GM21447 (cell line): ENCODE results near the gene SLC25A1.
"Not testable (repeated sequence)": the region's sequence is repeated elsewhere in the genome, so short reads cannot be mapped to it uniquely, and the experiment has no call there.

ENCODE experiments used
- ATAC-seq: cut with Tn5 transposase; IDR thresholded peaks from one replicate; pipeline ENCODE4 v1.9.1; 2021; ENCODE audit not compliant: unreplicated experiment

The SLC25A1 gene

DNA sequence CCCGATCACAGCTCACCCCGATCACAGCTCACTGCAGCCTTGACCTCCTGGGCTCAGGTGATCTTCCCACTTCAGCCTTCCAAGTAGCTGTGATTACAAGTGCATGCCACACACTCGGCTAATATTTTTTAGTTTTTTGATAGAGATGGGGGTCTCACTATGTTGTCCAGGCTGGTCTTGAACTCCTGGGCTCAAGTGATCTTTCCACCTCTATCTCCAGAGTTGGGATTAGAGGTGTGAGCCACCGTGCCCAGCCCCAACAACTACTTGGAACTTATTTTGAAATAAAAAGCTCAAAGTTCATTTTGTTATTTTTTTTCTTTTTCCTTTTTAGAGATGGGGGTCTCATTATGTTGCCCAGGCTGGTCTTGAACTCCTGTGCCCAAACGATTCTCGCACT lies 27.8 kb upstream of the SLC25A1 start:
- no peak for ATAC-seq

DNA sequence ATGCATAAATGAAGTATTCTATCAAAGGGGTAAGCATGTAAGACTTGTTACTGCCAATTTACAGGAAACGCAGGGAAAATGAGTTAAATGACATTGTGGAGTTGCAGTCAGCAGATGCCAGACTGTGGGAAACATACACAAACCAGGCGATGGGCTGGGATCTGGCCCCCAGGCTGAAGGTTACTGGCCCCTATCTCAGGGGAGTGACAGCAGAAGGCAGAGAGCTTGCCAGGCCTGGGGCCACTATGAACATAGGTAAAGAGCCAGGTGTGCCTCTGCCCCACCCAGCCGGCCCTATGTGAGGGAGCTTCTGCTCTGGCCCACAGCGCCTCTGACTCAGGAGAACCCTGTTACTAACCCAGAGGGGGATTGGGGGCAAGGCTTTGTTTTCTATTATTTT lies 26.1 kb upstream of the SLC25A1 start:
- no peak for ATAC-seq

DNA sequence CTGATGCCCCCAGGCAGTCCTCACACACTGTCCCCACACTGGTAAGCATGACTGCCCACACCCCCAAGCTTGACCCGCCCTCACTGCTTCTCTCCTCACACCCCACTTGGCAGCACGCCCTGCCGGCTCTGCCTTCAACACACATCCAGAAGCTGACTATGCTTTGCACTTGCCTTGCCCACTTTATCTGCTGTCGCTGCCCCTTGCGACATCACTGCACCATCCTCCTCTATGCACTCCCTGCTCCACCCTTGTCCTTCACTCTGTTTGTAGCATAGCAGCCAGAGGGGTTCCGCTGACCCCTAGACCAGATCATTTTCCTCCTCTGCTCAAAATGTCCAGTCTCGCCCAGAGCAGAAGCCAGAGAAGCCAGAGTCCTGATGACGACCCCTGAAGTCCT lies 25.3 kb upstream of the SLC25A1 start:
- no peak for ATAC-seq

DNA sequence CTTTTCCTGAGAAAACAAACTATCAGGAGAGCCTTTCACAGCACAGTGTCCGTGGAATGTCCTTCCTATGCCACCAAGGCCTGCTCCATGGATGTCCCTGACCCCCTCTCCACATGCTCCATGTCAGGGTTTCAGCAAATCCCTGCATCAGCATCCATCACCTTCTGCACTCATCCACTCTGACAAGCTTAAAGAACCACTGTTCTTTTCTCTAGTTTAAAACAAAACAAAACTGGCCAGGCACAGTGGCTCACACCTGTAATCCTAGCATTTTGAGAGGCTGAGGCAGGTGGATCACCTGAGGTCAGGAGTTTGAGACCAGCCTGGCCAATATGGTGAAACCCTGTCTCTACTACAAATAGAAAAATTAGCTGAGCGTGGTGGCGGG lies 24.3 kb upstream of the SLC25A1 start:
- ATAC-seq = not testable (repeated sequence)

DNA sequence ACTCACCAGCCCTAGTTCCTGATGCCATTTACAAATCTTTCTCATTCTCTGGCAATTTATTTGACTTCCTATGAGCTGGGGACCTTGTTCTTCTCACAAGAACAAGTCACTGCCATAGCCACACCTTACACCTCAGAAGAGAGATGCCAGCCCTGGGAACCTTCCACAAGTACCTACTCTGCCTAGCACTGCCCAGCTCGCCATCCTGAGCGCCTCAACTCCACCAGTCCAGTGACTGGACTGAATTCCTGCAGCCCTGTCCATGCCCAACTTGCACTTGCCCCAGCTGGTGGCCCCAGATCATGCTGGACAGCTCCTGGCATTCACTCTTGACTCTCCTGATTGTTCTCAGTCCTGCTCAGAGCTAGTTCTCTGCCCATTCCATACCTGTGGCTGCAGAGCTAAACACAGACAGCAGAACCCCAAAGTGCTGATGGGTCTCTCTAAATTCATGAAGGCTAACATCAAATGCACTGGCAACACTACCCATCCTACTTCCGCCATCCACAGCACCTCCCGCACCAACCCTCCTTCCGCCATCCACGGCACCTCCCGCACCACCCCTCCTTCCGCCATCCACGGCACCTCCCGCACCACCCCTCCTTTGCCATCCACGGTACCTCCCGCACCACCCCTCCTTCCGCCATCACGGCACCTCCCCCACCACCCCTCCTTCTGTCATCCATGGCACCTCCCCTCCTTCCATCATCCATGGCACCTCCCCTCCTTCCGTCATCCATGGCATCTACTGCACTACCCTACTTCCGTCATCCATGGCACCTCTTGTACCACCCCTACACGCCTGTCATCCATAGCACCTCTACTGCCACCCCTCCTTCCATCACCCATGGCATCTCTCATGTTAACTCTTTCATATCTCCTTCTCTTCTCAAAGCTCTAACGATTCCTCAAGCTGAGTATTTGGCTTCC lies 23.6 kb upstream of the SLC25A1 start:
- ATAC-seq = no peak

DNA sequence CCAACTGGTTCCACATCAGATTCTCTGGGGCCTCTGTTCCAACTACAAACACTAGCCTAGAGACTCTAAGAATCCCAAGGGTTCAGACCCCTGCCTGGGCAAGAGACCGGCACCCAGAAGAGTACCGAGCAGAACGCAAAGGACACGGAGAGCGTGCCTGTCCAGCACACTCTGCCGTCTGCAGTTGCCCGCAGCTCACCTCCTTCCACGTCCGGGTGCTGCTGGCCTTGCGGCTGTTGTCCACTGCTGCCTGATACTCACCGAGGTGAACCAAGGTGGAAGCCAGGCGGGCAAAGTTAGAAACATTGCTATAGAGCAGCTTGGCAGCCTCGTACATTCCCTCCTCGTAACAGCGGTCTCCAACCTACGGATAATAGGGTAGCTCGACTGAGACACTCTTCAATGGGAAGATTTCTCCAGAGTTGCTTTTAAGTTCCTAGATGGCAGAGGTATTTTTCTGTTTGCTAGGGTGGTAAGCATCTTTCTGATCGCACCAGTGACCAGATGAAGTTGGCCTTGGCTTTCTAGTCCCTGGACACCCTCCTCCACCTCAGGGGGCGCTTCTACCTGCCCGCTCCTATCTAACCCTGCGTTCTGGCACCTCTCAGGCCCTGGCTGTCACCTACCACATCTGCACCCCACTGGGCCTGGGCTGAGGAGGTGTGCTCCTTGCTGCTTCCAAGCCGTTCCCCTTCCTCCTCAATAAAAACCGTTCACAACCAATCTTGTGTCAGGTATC lies 22.8 kb upstream of the SLC25A1 start:
- no peak for ATAC-seq

DNA sequence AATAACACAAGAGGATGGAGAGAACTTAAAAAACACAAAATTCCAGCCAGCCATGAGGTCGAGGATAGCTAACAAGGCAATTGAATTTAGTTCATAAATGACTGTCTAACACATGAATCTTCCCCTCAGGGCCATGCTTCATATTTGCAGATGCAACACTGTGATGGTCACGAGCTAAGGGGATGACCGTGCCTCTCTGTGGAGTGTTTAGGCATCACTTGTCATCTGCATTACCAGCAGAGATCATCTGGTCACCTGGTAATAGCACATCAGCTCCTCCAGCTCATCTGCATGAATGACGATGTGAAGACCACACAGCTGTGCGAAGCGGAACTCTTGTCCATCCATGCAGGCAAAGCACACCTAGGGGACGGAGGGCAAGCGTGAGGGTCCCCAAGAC lies 20.9 kb upstream of the SLC25A1 start:
- no peak for ATAC-seq

DNA sequence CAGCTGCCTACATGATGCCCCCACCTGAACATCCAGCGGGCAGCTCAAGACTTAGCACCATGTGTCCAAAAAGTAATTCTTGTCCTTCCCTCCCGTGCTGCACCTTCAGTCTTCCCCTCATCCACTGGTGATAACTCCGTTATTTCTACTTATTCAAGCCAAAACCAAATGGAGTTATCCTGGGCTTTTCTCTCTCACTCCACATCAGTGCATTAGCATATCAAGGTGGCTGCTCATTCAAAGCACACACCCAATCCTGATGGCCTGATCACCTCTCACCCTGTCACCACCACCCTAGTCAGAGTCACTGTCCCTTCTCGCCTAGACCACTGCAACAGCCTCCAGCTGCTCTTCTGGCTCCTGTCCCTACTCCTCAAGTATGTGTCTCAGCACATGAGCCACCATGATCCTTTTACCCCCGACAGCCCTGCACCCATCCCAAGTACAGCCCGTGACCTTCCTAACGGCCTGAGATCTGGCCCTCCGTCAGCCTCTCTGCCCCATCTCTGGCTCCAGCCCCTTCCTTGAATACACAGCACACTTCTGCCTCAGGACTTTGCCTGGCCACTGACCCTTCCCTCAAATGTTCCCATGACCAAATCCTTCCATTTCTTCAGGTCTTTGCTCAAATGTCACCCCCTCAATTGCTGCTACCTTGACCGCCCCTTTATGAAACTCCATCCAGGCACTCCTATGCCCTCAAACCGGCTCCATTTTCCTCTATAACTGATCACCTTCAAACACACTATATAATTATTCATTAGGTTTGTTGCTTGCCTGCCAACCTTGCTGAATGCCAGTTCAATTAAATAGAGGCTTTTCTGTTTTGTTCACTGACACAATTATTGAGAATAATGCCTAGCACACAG lies 19.7 kb upstream of the SLC25A1 start:
- no peak for ATAC-seq

DNA sequence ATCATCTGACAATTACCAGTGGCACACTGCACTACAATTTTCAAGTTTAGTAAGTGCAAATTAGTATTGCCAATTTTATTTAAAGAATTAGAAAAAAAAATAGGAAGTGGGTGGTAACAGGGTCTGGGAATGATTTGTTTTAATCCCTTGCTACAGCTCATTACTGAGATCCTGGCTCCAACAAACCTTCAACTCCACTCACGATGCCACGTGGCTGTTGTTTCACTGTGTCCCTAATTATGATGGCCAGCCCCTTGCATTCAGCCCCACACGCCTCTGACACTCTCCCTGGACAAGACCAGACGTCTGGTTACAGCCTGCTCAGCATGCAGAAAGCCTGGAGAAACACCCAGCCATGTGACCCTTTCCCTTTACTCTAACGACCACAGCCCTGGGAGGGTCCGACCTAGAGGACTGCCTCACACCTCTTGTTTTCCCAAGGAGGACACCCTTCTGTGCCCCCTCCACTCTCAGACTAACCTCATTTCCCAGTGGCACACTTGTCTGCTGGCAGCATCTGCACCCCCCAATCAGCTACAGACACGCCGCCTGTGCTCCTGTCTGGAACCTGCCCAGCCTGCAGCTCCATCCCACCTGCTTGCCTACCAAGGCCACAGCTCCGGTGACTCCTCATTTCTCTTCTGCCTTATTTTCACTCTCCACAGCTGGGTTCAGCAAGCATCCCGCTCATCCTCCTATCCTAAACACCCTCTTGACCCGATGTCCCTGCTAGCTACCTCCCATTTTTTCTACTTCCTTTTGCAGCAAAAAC lies 18.5 kb upstream of the SLC25A1 start:
- ATAC-seq = no peak

DNA sequence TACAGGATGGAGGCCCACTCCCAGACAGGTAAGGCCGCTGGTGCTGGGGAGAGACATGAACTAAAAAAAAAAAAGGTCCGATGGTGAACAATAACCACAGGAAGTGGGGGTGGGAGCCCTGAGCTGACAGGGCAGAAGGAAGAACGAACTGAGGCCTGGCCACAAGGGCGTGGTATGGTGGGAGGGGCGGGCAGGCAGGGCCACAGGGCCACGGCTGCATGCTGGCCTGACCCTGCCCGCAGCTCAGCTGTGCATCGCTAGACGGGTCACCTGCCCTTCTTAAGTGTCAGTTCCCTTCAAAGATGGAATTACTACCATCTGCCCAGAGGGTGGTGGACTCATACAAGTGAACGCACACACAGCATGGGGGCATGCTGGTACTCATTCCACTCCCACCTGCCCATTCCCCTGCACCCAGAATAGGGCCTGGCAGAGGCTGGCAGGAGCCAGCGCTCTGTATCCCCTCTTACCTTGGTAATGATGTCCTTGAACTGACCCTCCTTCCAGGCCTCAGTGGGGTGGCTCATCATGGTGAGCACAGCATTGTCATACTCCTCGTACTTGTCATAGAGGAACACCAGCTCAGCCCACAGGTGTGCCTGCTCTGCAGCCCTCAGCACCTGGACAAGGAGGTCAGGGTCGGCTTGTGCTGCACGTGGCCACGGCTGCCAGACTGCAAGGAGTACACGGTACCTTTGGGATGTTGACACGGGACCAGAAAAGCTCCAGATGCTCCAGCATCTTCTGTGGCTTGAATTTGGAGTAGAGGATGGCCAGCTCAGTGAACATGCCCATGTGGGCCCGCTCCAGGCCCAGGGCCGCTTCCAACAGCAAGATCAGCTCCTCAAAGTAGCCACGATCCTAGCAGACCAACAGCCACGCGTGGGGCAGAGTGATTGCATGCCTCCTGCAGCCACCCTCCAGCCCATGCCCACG lies 17.5 kb upstream of the SLC25A1 start:
- ATAC-seq = no peak

DNA sequence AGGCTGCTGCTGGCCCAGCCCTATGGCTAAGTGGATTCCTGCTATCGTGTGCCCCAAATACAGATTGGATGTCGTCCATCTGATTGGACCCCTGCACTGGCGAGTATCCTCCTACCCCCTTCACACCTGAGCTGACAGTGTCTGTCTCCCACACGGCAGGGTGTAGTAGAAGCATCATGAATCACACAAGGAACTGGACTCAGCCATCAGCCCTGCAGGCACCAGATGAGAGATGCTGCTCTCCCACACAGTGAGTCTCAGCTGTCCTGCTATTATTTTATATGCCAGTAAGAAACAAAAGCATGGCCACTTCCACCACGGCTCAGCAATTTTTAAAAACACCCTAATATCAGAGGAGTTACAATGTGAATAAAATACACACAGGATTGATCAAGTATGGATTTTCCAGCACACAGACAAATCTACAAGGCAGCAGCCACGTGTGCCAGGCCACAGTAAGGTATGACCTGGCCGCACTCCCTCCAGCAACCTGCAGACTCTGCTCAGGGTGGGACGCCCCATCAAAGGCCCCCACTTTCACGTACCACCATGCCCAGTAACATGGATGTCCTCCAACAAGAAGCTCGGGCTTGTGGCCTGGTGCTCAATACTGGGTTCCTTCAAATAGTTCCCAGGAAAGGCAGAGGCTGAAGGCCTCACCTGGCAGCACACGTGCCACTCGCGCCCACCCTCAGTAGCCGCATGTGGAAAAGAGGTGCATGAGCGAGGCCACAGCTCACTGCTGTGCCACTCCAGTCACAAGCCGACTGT lies 16.4 kb upstream of the SLC25A1 start:
- ATAC-seq = no peak

DNA sequence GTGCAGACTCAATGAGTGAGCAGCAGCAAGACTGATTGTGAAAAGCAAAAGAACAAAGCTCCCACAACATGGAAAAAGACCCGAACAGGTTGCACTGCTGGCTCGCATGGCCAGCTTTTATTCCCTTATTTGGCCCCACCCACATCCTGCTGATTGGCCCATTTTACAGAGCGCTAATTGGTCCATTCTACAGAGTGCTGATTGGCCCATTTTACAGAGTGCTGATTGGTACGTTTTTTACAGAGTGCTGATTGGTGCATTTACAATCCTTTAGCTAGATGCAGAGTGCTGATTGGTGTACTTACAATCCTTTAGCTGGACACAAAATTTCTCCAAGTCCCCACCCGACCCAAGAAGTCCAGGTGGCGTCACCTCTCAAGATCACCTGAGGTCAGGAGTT lies 15.3 kb upstream of the SLC25A1 start:
- ATAC-seq = no peak

DNA sequence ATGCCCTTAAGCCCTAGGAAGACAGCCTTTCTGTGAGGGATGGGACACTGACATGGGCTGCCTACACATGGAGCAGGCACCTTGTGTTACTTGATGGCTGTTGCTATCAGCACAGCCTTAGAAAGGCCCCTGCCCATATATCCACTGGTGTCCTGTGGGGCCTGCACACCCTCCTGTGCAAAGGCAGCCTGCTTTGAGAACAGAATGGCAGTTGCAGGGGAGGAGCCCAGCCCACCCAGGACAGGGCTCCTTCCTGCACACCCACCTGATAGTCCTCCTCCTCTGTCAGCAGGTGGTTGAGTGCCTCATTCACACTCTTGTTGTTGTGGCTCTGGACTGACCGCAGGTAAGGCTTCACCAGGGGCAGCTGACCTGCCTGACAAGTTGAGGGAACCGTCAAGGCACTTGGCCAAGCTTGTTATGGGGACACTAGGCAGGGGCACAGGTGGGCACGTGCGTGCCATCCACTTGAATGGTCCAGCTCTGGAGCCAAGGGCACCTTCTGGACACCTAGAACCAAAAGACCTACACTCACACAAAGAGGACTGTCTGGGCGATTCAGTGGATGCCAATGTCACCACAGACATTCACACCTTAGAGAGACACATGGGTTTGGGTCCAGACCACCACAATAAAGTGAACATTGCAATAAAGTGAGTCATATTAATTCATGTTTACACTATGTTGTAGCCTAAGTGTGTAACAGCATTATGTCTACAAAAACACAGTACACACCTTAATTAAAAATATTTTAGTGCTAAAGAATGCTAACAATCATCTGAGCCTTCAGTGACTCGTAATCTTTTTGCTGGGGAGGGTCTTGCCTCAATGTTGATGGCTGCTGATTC lies 9.4 kb upstream of the SLC25A1 start:
- no peak for ATAC-seq

DNA sequence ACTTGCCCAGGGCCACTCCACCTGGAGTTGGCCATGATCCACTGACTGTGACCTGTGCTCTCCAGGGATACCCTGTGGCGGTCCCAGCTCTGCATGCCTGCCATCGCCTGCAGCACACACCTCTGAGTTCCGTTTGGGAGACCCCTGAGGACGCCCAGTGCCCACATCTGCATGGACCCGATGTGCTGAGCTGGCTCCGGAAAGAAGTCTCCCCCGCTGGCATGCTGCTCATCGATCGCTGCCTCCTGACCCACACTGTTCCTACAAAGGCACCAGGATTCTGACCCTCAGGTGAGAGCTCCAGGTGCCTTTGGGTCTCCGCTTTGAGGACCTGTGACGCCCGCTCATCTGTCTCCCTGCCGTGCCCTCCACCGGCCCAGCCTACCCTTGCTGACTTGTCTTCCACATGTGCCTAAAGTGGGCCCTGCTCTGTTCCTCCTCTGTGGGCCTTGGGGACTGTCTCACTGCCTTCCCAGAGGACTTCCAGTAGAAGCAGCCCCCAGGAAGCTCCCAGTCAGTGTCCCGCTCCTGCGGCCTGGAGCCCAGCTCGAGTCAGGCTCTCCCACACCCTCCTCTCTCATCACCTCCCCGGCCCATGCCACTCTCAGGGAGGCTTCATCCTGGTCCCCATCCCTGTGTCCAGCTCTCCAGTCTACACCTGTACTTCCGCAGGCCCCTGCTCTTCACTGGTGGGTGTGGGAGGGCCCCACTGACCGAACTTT lies 5.9 kb upstream of the SLC25A1 start:
- no peak for ATAC-seq

DNA sequence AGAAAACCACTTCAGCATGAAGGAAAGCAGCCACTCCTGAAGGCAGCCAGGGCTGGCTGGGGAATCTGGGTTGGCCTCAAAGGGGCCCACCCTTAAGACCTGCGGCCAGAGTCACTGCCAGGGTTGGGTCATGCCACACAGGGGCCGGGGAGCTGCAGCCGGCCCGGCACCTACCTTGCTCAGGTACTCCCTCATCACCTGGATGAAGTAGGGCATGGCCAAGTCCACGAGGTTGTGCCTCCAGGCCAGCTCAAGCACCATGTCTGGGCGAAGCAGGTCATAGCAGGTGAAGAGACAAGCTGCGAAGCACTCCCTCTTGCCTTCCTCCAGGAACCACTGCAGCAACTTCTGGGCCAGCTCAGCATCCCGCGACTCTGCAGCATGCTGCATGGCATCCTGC lies 4.7 kb upstream of the SLC25A1 start:
- ATAC-seq = no peak

DNA sequence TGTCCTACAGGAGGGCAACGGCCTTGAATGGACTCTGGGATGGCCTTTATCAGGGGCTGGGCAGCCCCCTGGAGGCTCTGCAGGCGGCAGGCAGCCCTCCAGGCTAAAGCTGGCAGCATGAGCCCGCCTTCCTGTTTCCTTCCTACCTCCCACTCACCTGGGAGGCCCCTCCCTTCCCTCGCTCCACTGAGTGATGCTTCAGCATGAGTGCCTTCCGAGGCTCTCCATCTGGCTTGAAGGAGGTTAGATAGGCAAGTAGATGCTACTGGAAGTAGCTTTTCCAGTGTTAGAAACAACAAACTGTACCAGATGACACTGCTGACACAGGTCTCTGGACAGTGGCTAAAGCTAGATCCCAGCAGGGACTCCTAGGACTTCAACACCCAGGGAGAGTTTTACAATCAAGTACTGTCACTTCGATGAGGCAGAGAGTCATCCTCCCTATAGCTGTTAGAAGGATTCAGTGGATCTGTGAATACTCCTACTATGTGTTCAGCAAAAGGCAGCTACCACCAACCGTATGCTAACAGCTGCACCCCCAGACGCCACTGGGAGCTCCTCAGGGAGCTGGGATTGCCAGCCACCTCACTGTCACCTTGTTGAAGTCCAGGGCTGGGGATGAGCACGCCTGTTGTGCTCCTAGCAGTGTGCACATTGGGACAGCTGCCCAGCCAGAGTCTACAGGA lies 4.1 kb upstream of the SLC25A1 start:
- ATAC-seq = no peak
